ENCODE results near the gene CDH22. TPM values are rescaled to one million over a fixed set of nuclear protein-coding genes. Genes with fewer than 3 reads are reported as not detected.

Gene CDH22
- polyA plus RNA-seq, 1 donor: 0.37 TPM

- no peaks in the 10 kb centered on the region for H3K9me3 ChIP-seq (ENCODE audit: control insufficient read depth, low read depth, low read length)
- DNase-seq: no peak
- no CpG with 5 or more reads among the region's 13 CpGs for WGBS (ENCODE audit: insufficient coverage, low lambda C conversion rate)
- H3K36me3 ChIP-seq (ENCODE audit: control insufficient read depth, insufficient read depth, low read length): no peaks in the 10 kb centered on the region
- H3K27me3 ChIP-seq (ENCODE audit: control insufficient read depth, insufficient read depth, low read length): peaks cover 38% of the 10 kb centered on the region
- no peak overlapping the region for H3K27ac ChIP-seq (ENCODE audit: low read length)
- H3K4me3 ChIP-seq (ENCODE audit: low read length): no peak overlapping the region
- no peaks in the 10 kb centered on the region for H3K4me1 ChIP-seq (ENCODE audit: control insufficient read depth, insufficient read depth, low read length)
Observed at GRCh38 chr20:46169245-46170171, 138.8 kb downstream of the CDH22 start.

GRCh38 chr20:46168438-46168837, 139.9 kb downstream of the CDH22 start:
- Histone ChIP-seq H3K36me3 (ENCODE audit: control insufficient read depth, insufficient read depth, low read length) (no peaks in the 10 kb centered on the region), H3K9me3 (ENCODE audit: control insufficient read depth, low read depth, low read length) (no peaks in the 10 kb centered on the region), H3K4me1 (ENCODE audit: control insufficient read depth, insufficient read depth, low read length) (no peaks in the 10 kb centered on the region), H3K4me3 (ENCODE audit: low read length) (no peak overlapping the region), H3K27ac (ENCODE audit: low read length) (no peak overlapping the region), H3K27me3 (ENCODE audit: control insufficient read depth, insufficient read depth, low read length) (peaks cover 29% of the 10 kb centered on the region)
- DNase-seq: no peak
- WGBS (ENCODE audit: insufficient coverage, low lambda C conversion rate): 70% methylated on average over 3 of the region's 8 CpGs

- H3K27me3 ChIP-seq (ENCODE audit: control insufficient read depth, insufficient read depth, low read length): peaks cover 17% of the 10 kb centered on the region
- no peaks in the 10 kb centered on the region for H3K36me3 ChIP-seq (ENCODE audit: control insufficient read depth, insufficient read depth, low read length)
- no peak overlapping the region for H3K4me3 ChIP-seq (ENCODE audit: low read length)
- H3K9me3 ChIP-seq (ENCODE audit: control insufficient read depth, low read depth, low read length): no peaks in the 10 kb centered on the region
- H3K27ac ChIP-seq (ENCODE audit: low read length): no peak overlapping the region
- no peak for DNase-seq
- H3K4me1 ChIP-seq (ENCODE audit: control insufficient read depth, insufficient read depth, low read length): no peaks in the 10 kb centered on the region
Observed at GRCh38 chr20:46167080-46167479, 141.2 kb downstream of the CDH22 start.

- WGBS (ENCODE audit: insufficient coverage, low lambda C conversion rate): no CpG with 5 or more reads among the region's 7 CpGs
- H3K9me3 ChIP-seq (ENCODE audit: control insufficient read depth, low read depth, low read length): no peaks in the 10 kb centered on the region
- peaks cover 13% of the 10 kb centered on the region for H3K27me3 ChIP-seq (ENCODE audit: control insufficient read depth, insufficient read depth, low read length)
- H3K4me1 ChIP-seq (ENCODE audit: control insufficient read depth, insufficient read depth, low read length): no peaks in the 10 kb centered on the region
- H3K36me3 ChIP-seq (ENCODE audit: control insufficient read depth, insufficient read depth, low read length): no peaks in the 10 kb centered on the region
- H3K27ac ChIP-seq (ENCODE audit: low read length): no peak overlapping the region
- H3K4me3 ChIP-seq (ENCODE audit: low read length): no peak overlapping the region
- DNase-seq: no peak
Observed at GRCh38 chr20:46164254-46164653, 144.0 kb downstream of the CDH22 start.

- Histone ChIP-seq H3K36me3 (ENCODE audit: control insufficient read depth, insufficient read depth, low read length) (no peaks in the 10 kb centered on the region), H3K4me3 (ENCODE audit: low read length) (no peak overlapping the region), H3K27me3 (ENCODE audit: control insufficient read depth, insufficient read depth, low read length) (peaks cover 22% of the 10 kb centered on the region), H3K27ac (ENCODE audit: low read length) (no peak overlapping the region), H3K4me1 (ENCODE audit: control insufficient read depth, insufficient read depth, low read length) (no peaks in the 10 kb centered on the region), H3K9me3 (ENCODE audit: control insufficient read depth, low read depth, low read length) (no peaks in the 10 kb centered on the region)
- no CpG with 5 or more reads among the region's 1 CpG for WGBS (ENCODE audit: insufficient coverage, low lambda C conversion rate)
- no peak for DNase-seq
Observed at GRCh38 chr20:46161921-46162320, 146.4 kb downstream of the CDH22 start.

- no peak for DNase-seq
- Histone ChIP-seq H3K36me3 (ENCODE audit: control insufficient read depth, insufficient read depth, low read length) (no peaks in the 10 kb centered on the region), H3K27me3 (ENCODE audit: control insufficient read depth, insufficient read depth, low read length) (peaks cover 18% of the 10 kb centered on the region), H3K4me3 (ENCODE audit: low read length) (no peak overlapping the region), H3K4me1 (ENCODE audit: control insufficient read depth, insufficient read depth, low read length) (no peaks in the 10 kb centered on the region), H3K27ac (ENCODE audit: low read length) (no peak overlapping the region), H3K9me3 (ENCODE audit: control insufficient read depth, low read depth, low read length) (no peaks in the 10 kb centered on the region)
- WGBS (ENCODE audit: insufficient coverage, low lambda C conversion rate): no CpG with 5 or more reads among the region's 5 CpGs
Observed at GRCh38 chr20:46160661-46161060, 147.6 kb downstream of the CDH22 start.

GRCh38 chr20:46159101-46159897, 149.0 kb downstream of the CDH22 start:
- H3K27ac ChIP-seq (ENCODE audit: low read length): no peak overlapping the region
- H3K4me1 ChIP-seq (ENCODE audit: control insufficient read depth, insufficient read depth, low read length): no peaks in the 10 kb centered on the region
- H3K27me3 ChIP-seq (ENCODE audit: control insufficient read depth, insufficient read depth, low read length): peaks cover 19% of the 10 kb centered on the region
- H3K4me3 ChIP-seq (ENCODE audit: low read length): no peak overlapping the region
- no peaks in the 10 kb centered on the region for H3K36me3 ChIP-seq (ENCODE audit: control insufficient read depth, insufficient read depth, low read length)
- WGBS (ENCODE audit: insufficient coverage, low lambda C conversion rate): no CpG with 5 or more reads among the region's 7 CpGs
- DNase-seq: no peak
- no peaks in the 10 kb centered on the region for H3K9me3 ChIP-seq (ENCODE audit: control insufficient read depth, low read depth, low read length)

- Histone ChIP-seq H3K27me3 (ENCODE audit: control insufficient read depth, insufficient read depth, low read length) (peaks cover 19% of the 10 kb centered on the region), H3K36me3 (ENCODE audit: control insufficient read depth, insufficient read depth, low read length) (no peaks in the 10 kb centered on the region), H3K4me1 (ENCODE audit: control insufficient read depth, insufficient read depth, low read length) (no peaks in the 10 kb centered on the region), H3K27ac (ENCODE audit: low read length) (no peak overlapping the region), H3K4me3 (ENCODE audit: low read length) (no peak overlapping the region), H3K9me3 (ENCODE audit: control insufficient read depth, low read depth, low read length) (no peaks in the 10 kb centered on the region)
- DNase-seq: no peak
- WGBS (ENCODE audit: insufficient coverage, low lambda C conversion rate): no CpG with 5 or more reads among the region's 5 CpGs
Observed at GRCh38 chr20:46158476-46158987, 149.8 kb downstream of the CDH22 start.

- Histone ChIP-seq H3K36me3 (ENCODE audit: control insufficient read depth, insufficient read depth, low read length) (no peaks in the 10 kb centered on the region), H3K4me1 (ENCODE audit: control insufficient read depth, insufficient read depth, low read length) (no peaks in the 10 kb centered on the region), H3K27me3 (ENCODE audit: control insufficient read depth, insufficient read depth, low read length) (peaks cover 17% of the 10 kb centered on the region), H3K9me3 (ENCODE audit: control insufficient read depth, low read depth, low read length) (no peaks in the 10 kb centered on the region), H3K27ac (ENCODE audit: low read length) (no peak overlapping the region), H3K4me3 (ENCODE audit: low read length) (no peak overlapping the region)
- no CpG with 5 or more reads among the region's 7 CpGs for whole genome bisulfite sequencing (ENCODE audit: insufficient coverage, low lambda C conversion rate)
- DNase-seq: no peak
Observed at GRCh38 chr20:46157625-46158024, 150.7 kb downstream of the CDH22 start.

- no peak for DNase-seq
- Histone ChIP-seq H3K27me3 (ENCODE audit: control insufficient read depth, insufficient read depth, low read length) (peaks cover 17% of the 10 kb centered on the region), H3K36me3 (ENCODE audit: control insufficient read depth, insufficient read depth, low read length) (no peaks in the 10 kb centered on the region), H3K4me1 (ENCODE audit: control insufficient read depth, insufficient read depth, low read length) (no peaks in the 10 kb centered on the region), H3K27ac (ENCODE audit: low read length) (no peak overlapping the region), H3K4me3 (ENCODE audit: low read length) (no peak overlapping the region), H3K9me3 (ENCODE audit: control insufficient read depth, low read depth, low read length) (no peaks in the 10 kb centered on the region)
- WGBS (ENCODE audit: insufficient coverage, low lambda C conversion rate): no CpG with 5 or more reads among the region's 6 CpGs
Observed at GRCh38 chr20:46157076-46157592, 151.2 kb downstream of the CDH22 start.
